GM21529 (cell line): ENCODE results near the gene CLASP1.

Source experiments
- ATAC-seq: cut with Tn5 transposase; IDR thresholded peaks from one replicate; pipeline ENCODE4 v1.9.1; 2021; ENCODE audit not compliant: unreplicated experiment

Gene CLASP1

DNA sequence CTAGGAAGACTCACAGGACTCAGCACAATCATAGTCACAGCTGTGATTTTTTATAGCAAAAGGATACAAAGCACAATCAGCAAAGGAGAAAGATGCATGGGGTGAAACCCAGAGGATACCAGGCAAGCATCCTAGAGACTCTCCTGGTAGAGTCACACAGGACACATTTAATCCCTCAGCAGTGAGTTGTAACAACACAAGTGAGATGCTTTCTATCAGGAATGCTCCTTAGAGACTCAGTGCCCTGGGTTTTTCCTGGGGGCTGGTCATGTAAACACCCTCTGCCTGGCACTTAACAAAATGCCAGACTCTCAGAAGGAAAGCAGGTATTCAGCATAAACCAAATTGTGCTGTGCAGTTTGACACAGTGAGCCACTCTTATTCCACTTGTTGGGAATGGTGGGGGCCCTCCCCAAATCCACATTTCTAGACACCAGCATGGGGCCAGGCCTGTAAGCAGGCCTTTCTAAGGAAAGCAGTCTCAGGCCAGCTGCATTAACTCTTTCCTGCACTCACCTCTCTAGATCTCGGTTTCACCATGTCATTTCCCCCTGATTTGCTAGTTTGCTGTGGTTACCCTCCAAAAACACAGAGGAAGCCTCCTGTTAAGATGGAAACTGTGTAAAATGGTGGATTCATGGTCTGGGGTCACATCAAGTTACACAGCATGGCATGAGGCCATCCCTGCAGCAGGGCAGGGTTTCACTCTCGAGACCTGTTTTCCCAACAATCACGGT is 135.5 kb downstream of the CLASP1 start:
- ATAC-seq, result no peak

DNA sequence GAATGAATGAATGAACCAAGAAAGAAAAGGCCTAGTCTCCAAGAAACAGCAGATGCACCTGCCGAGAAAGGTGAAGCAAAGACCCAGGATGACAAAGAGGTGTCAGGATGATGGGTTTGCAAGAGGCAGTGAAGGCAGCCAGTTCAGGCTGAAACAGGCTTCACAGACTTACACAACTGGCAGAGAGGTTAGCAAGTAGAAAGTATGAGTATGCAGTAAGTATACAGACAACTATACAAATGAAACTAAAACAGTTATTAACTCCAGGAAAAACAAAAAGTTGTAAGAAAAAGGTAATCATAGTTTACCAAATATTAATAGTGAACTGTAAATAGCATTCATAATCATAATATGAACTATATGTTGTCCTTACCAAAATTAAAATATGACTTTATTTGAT is 138.4 kb downstream of the CLASP1 start:
- no peak for ATAC-seq

DNA sequence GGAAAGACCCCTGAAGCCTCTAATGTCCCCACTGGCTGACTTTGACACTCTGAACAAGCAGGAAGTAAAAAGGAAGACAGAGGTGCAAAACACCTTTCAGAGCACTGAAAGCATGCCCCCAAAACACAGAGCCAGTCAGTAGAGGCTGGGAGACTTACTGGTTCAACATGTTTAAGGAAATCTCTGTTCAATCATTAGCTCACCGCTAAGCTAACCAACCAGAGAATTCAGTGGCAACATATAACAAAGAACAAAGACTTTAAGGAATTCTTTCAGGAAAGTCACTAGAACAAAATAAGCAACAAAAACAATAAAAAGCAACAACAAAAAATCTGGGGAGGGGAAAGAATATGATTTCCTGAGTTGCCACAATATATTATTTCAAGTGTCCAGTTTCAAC is 142.6 kb downstream of the CLASP1 start:
- ATAC-seq, result no peak

DNA sequence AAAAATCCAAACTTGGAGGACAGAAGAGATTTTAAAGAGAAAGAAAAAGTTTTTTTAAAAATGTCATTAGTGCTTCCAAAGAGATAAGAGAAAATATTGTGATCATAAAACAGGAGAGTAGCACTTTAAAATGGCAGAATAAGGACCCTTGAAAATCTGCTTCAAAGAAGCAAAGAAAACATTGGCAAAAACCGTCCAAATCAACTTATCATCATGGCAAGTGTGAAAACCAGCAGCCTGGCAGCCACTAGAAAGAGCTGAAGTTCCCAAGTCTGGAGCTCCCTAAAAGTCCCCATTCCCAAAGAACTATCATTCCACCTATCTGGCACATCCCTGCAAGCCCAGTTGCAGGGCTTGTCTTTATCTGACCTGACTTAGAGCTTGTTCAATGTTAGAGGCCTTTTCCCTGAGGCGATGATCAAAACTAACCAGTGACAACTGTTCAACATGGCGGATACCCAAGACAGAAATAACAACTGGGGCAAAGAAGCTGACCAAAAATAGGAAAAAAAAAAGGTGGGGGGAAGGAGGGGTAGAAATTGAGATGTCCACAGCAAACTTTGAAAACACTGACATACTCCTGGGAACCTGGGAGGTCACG is 143.2 kb downstream of the CLASP1 start:
- no peak for ATAC-seq

DNA sequence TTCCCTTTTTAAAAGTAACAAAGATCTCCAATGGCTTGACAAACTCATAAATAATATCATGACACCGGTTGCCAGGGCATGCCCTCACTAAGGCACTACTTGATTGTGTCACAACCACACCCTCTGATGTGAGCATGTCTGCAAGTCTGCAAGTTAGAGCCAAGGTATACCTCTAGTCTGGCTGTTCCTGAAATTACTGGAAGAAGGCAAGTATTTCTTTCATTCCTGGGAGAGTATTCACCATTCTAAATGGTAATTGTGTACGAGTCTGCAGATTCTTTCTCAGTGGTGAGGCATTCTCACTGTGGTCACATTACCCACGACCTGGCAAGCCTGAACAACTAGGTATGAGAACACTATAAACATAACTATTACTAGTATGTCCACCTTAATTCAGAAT is 144.3 kb downstream of the CLASP1 start:
- no peak for ATAC-seq

DNA sequence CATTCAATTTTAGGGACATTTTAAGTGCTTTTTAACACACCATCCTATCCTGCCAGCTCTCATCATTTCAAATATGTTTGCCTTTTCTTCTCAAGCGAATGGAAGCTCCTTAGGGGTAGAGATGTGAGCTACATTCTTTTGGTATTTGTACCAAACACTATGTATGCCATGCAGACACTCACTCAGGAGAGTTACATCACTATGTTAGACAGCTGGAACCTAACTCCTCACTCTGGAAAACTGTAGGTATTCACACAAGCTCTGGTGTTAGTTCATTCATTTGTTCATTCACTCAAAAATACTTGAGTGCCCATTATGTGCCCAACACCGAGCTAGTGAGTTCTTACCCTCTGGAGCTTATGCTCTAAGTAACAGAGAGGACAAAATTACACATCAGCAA is 144.9 kb downstream of the CLASP1 start:
- no peak for ATAC-seq

DNA sequence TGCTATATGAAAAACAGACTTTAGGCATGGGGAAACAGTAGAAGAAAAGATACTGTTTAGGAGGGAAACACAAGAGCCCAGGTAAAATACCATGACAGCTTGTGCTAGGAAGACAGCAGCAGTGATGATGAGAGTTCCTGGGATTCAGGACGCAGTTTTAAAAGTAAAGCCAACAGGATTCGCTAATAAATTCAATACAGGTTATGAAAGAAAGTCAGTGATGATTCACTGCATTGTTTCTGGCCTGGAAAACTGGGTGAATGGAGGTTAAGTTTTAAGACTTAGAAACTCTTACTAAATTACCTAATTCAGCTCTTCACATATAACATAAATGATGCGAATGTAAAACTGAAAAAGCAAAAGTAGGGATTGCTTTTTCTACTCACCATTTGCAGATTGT is 146.5 kb downstream of the CLASP1 start:
- no peak for ATAC-seq

DNA sequence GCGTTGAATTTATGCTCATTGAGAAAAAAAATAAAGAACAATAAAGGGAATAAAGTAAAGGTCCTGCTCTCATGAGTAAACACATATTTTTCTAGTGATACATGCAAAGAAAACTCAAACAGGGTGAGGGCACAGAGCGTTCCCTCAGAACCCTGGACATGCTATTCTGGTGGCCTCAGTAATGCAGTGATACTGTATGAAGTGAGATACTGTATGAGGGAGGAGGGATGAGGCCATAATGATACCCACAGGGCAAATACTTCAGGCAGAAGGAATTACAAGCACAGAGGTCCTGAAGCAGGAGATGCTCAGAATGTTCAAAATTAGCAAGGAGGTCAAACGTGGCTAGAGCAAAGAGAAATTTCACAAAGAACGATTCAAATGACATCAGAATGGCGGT is 147.0 kb downstream of the CLASP1 start:
- ATAC-seq, result no peak

DNA sequence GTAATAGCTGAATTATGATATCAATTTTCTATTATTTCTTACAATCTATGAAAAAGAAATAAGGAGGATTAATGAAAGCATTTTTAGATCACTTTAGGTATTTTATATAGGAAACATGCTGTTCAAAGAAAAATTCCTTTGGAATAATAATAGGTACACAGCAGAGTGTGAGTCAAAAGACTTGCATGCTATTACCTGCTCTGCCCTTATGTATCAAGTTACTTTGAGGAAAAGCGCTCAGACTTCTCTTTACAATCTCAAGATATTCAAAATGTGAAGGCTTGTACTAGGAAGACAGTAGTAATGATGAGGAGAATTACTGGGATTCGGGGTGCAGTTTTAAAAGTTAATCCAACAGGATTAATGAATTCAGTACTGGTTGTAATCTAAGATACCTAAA is 147.7 kb downstream of the CLASP1 start:
- no peak for ATAC-seq

DNA sequence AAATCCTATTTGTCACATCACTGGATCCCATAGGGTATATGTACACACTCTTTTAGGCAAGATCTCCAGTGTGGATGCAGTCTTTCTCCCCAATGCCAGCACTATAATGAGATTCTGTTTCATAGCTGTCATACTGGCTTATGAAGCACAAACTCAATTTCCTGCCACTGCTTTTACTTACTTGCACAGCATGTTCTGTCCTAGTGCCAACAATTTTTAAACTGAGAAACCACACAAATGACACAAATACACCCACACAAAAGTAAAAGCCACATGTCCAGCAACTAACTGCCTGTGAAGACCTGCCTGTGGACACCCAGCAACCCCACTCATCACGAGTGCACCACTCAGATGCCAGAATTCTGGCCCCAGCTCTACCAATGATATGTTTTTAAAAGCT is 148.2 kb downstream of the CLASP1 start:
- no peak for ATAC-seq

DNA sequence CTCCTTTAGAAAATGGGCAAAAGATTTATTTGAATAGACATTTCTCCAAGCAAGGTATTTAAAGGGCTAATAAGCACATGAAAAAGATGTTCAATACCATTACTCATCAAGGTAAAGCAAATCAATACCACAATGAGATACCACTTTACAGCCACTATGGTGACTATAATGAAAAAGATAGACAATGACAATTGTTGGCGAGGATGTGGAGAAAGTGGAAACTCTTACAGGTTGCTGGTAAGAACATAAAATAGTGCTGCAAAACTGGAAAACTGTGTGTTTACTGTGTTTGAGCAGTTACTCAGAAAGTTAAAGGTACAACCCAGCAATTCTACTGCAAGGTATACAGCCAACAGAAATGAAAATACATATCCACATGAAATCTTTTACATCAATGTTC is 150.5 kb downstream of the CLASP1 start:
- ATAC-seq, result no peak

DNA sequence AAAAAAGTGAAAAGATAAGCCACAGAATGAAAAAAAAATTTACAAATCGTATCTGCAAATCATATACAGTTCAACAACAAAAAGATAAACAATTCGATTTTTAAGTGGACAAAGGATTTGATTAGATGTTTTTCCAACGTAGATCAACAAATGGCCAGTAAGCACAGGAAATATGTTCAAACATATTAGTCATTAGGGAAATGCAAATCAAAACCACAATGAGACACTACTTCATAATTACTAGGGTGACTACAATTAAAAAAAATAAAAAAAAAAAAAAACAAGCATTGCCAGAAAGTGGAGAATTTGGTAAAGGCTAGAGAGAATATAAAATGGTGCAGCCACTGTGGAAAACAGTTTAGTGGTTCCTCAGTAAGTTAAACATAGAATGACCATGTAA is 156.9 kb downstream of the CLASP1 start:
- no peak for ATAC-seq

DNA sequence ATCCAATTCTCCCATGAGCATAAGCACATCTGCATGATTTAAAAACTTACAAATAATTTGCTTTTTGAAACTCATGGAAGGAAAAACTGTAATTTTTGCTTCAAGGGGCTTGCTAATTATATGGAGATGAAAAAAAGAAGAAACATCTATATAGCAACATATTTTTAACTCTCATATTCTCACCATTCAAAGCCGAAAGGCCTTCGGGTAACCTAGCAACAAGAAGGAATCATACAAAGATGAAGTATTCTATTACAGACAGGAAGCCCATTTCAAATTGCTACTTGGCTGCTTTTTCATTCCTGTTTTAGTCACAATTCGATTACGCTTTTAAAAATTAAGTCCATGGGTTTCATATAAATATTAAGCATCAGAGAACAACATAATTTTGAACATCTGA is 157.7 kb downstream of the CLASP1 start:
- no peak for ATAC-seq

DNA sequence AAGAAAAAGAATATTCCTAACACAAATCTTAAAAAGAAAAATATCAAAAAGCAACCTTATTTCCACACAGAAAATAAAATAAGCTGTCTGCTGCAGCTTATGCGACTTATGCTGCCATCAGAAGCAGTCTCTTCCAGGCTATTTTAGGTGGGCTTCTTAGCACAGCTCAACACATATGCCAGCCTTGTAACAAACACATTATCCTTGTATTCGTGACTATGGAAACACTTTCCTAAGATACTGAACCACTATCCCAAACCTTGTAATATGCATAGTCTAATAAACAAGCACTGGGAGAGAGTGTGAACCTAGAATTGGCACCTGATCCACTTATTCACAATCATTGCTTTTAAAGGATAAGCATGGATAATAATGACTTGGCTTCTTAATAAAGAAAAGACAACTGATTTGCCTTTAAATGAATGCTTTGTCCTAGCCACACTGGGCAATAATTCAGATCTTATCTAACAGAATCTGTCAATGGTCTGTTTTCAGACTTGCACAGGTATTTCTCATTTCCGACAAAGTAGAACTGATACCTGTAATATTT is 158.6 kb downstream of the CLASP1 start:
- no peak for ATAC-seq

DNA sequence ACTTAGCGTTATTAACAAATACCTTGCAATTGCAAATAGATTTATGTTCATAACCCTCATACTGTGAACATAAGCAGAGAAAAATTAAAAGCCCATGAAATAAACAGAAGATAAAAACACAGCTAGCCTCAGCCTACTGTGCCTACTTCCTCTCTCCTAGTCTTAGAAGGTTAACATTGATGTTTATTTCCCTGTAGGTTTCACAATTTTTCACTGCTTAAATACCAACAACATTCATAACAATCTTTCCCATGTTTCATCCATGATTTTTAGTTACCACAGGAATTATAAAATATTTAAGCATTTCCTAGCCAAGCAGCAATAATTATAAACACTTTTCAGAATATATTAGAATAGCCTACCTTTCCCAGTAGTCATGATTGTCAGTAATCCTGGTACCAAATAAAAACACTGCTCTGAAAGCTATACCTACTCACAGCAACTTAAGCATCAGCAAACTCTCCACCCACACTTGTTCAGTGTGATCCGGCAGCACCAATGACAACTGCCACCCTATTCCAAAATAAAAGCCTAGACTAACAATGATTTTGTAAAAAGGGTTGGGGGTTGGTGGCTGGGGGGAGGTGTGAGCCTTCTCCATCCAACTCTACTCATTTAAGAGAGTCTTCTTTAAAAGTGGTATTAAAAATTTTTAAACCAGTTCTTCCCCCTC is 159.2 kb downstream of the CLASP1 start:
- no peak for ATAC-seq

DNA sequence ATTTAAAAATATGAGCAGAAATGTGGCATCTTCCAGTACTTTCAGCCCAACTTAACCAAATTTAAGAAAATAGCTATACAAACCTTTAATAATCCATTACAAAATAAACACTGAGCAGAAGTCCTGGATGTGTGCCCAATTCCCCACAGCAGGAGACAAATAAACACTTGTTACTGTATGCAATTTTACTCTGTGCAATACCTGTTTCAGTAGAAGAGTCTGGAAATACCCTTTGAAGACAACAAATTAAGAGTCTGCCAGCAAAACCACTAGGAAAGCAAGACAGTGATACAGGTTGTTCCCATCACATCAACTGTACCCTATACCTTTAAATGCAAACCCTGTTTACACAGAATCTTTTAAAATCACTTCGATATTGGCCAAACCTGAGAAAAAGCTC is 160.0 kb downstream of the CLASP1 start:
- peak; percentile 75 for ATAC-seq

DNA sequence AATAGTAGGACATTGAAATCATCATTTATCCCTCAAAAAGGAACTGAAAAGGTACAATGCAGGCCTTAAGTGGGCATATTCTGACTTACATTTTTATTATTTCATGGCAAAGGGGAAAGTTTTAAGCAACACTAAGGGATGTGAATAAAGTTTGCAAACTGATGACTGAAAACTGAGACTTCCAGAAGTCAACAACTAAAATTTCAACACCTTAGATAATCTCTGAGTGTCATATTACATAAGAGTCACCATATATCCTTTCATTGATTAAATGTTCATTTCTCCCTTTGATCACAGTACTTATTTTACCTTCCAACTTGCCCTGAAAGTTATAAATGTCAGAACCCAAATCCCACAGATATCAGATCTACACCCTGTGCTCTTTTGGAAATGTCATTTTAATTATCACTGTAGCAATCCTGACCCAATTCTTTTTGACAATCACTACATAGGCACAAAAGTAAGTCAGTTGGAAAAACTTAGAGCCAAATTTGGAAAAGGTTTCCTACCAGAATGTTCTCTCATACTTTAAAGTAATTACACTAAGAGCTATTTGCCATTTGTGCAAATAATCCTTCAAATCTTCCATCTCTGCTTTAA is 163.0 kb downstream of the CLASP1 start:
- no peak for ATAC-seq

DNA sequence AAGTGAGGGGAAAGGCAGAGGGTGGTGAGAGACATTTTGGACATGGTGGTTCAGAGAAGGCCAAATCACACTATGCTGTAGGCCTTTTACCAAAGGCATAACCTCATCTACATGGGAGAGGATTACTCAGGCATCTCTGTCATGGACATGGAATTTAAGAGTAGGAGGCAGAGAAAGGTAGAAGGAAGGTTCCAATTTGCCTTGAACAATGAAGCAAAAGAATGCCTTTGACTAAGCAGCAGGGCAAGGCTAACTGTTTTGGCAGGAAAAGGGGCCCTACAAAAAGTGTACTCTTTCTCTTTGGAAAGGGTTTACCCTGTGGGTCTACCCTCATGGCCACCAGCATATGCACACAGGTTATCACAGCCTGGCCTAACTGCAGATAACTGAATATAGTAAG is 164.2 kb downstream of the CLASP1 start:
- ATAC-seq, result no peak

DNA sequence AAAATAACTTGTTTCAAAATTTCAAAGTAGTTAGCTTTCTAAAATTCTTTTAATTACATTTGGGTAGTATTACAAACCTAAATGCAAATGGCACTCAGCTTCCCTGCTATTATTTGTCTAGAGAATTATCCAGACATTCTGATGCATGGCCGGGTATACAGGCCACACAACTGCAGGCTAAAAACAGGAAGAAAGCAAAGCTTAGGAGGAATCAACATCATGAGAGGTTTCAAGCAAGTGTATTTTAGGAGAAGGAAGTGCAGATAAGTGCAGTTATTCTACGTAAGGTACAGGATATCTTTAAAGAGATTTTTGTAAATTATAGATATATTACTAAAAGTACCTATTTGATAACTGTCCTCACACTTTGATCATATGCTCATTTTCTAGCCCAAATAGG is 165.4 kb downstream of the CLASP1 start:
- no peak for ATAC-seq

DNA sequence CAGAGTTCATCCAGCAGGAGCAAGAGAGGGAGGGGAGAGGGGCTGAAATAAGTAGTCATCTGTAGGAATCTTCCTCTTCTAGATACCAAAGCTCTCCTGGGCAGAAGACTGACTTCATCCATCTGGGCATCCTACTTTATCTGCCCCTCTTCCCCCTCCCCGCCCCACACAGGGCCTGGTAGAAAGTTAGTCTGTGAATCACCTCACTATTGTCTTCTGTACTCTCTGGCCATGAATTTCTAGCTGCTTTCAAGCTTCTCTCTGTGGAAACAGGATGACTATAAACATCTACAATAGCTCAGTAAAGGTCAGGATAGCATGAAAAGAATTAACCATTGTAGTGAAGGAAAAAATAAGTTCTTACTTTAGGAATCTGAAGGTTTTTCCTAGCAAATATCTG is 166.2 kb downstream of the CLASP1 start:
- ATAC-seq, result no peak

DNA sequence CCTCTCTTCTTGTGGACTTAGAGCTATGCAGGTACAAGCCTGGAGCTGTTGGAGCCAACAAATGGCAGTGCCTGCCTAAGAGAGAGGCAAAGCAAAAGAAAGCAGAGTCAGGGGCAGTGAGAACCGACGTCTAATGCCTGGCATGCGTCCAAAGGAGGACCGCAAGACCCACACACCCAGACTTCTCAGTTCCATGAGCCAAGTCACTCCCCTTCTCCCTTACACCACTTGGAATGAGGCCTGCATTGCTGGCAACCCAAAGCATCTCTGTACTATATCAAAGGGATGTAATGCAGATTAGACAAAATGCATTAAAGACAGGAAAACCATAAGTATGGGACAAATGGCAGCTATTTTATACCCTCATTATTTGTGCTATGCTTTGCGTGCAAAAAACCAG is 168.4 kb downstream of the CLASP1 start:
- no peak for ATAC-seq
